ENCODE data around the gene OR10K2.

Gene OR10K2

DNA sequence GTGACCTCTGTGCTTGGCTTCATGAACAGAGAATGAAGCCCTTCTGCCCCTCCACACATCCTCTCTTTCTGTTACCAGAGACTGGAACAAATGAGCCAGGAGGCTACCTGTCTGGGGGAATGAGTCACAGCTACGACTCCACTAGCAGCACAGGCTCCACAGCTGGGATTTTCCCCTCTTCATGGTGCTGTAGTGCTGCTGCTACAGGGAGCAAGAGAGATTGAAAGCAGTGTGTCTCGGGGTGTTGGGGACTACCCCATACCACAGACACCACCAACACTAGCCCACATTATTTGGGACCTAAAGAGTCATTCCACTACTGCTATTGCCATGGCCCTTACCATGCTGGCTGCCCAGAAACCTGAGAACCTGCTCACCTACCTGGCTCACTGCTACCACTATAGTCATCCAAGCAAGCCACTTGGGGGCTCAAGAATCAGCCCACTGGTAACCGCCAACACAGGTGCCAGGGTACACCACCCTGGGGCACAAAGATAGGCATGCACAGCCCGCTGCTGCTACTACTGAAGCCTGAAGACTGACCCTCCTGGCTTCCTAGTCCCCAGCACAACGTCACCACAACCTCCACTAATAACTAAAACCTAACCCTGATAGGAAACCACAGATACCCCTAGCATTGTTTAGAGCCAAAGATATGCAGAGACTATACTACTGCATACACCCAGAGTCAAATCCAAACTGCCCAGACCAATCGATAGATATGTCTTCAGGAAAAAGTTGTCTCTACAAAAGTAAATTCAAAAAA lies 54.7 kb downstream of the OR10K2 start:
- peak; percentile 5 for DNase-seq (ENCODE audit: low read depth)
